A673 (cell line): ENCODE results near the gene GPATCH2. TPM values are rescaled to one million over a fixed set of nuclear protein-coding genes. Genes with fewer than 3 reads are reported as not detected.

Source experiments
- BruUV-seq: library from RNA; stranded (reverse); fragments of 400-500 nt; replicated peaks from 2 replicates; lab custom pipeline; 2021; lab: Mats Ljungman, UMichigan
- CTCF ChIA-PET: fragments of 300-600 bp; sonication (Branson Sonifier 250); formaldehyde crosslinking; loops from one replicate; lab custom pipeline; 2022; ENCODE audit warnings: antibody characterized with exemption; lab: Charles Lee
- POLR2A ChIA-PET: fragments of 300-600 bp; sonication (Branson Sonifier 250); formaldehyde crosslinking; loops from one replicate; lab custom pipeline; 2022; ENCODE audit warnings: antibody characterized with exemption; ENCODE audit not compliant: low non-redundant PET; lab: Charles Lee
- DNase-seq: peaks from one replicate; pipeline ENCODE4 v3.0.0-alpha.2; 2015; ENCODE audit warnings: low spot score
- H3K27ac ChIP-seq: fragments of 200-600 bp; sonication (generic); 2 replicates; pipeline ENCODE4 v1.5.1; 2016; ENCODE audit warnings: mixed run types, low read depth, mild to moderate bottlenecking, mixed read lengths, antibody characterized with exemption, low read length; ENCODE audit not compliant: poor library complexity, severe bottlenecking
- H3K27me3 ChIP-seq: fragments of 200-600 bp; sonication (generic); replicated peaks from 2 replicates; pipeline ENCODE4 v1.6.1; 2017; ENCODE audit warnings: mixed run types, low read depth, mild to moderate bottlenecking, mixed read lengths, antibody characterized with exemption, low read length; ENCODE audit not compliant: insufficient read depth, poor library complexity
- H3K36me3 ChIP-seq: fragments of 200-600 bp; sonication (generic); 2 replicates; pipeline ENCODE4 v1.6.1; 2016; ENCODE audit warnings: mixed run types, mild to moderate bottlenecking, mixed read lengths, antibody characterized with exemption, low read length; ENCODE audit not compliant: insufficient read depth, poor library complexity, severe bottlenecking
- H3K4me1 ChIP-seq: fragments of 200-600 bp; sonication (generic); 2 replicates; pipeline ENCODE4 v1.6.1; 2017; ENCODE audit warnings: mixed run types, mild to moderate bottlenecking, mixed read lengths, antibody characterized with exemption, low read length; ENCODE audit not compliant: insufficient read depth, poor library complexity, severe bottlenecking
- H3K4me3 ChIP-seq: fragments of 200-600 bp; sonication (generic); 2 replicates; pipeline ENCODE4 v1.5.1; 2016; ENCODE audit warnings: low read depth, mixed run types, mild to moderate bottlenecking, mixed read lengths, low read length; ENCODE audit not compliant: poor library complexity, severe bottlenecking
- H3K9me3 ChIP-seq: fragments of 200-600 bp; sonication (generic); 2 replicates; pipeline ENCODE4 v1.6.1; 2016; ENCODE audit warnings: mixed run types, low read depth, mild to moderate bottlenecking, mixed read lengths, antibody characterized with exemption, low read length; ENCODE audit not compliant: poor library complexity, severe bottlenecking
- CTCF ChIP-seq: fragments of 300-800, 200-600 bp; sonication (generic); conservative IDR thresholded peaks from 2 replicates; pipeline ENCODE4 v1.5.1; 2017; ENCODE audit warnings: low read depth, mild to moderate bottlenecking, antibody characterized with exemption, low read length, moderate library complexity, mixed read lengths
- EZH2 ChIP-seq: fragments of 200-600 bp; sonication (generic); IDR thresholded peaks from 2 replicates; pipeline ENCODE4 v1.6.1; 2017; ENCODE audit warnings: borderline replicate concordance, low read depth, mild to moderate bottlenecking, mixed read lengths, antibody characterized with exemption, low read length; ENCODE audit not compliant: poor library complexity, severe bottlenecking
- intact Hi-C: fragments of 100-400 bp; cut with micrococcal nuclease; formaldehyde crosslinking; loops from one replicate; pipeline ENCODE4 v1.10.0; 2022; ENCODE audit not compliant: unreplicated experiment
- total RNA-seq: library from RNA; stranded (reverse); gene quantifications from 2 replicates; pipeline ENCODE4 v1.2.3, GENCODE V29; 2021

GPATCH2 gene
- total RNA-seq, 1 experiment from 2014 or later: 15.3 TPM

- intact Hi-C loops: no loop called here
- H3K36me3 ChIP-seq: no peaks in the 10 kb centered on the region
- H3K4me3 ChIP-seq: no peak overlapping the region
- peaks cover 5% of the 10 kb centered on the region for H3K9me3 ChIP-seq
- POLR2A ChIA-PET: no interaction called here
- CTCF ChIA-PET: no interaction called here
- no peaks in the 10 kb centered on the region for H3K4me1 ChIP-seq
- no TSS peak for BruUV-seq
- TF ChIP-seq CTCF: no peak
- no peak for TF ChIP-seq EZH2
- DNase-seq: no peak
- H3K27me3 ChIP-seq: no peaks in the 10 kb centered on the region
- H3K27ac ChIP-seq: no peak overlapping the region
Measured at GRCh38 chr1:217379336-217379735, 251.6 kb downstream of the GPATCH2 start.

Other genes starting within 250 kb of the GPATCH2 start
- gene SPATA17, start 254 bp upstream of the GPATCH2 start, total RNA-seq: 0.61 TPM in 1 of 2 replicates, not detected in the other